GM23338 (cell line): ENCODE results near the gene HTR7. TPM values are rescaled to one million over a fixed set of nuclear protein-coding genes. Genes with fewer than 3 reads are reported as not detected.

Experiments used
- ATAC-seq: fragments of 200-7000 bp; cut with Tn5 transposase; 3 replicates; pipeline ENCODE4 v1.9.1; 2020
- DNase-seq: peaks from one replicate; pipeline ENCODE4 v3.0.0-alpha.2; 2015; ENCODE audit warnings: low spot score
- H2AFZ ChIP-seq: fragments of 200-600 bp; sonication (generic); 2 replicates; pipeline ENCODE4 v1.8.0; 2016; ENCODE audit warnings: antibody characterized with exemption, mild to moderate bottlenecking, moderate library complexity
- H3F3A ChIP-seq: fragments of 200-600 bp; sonication (generic); replicated peaks from 2 replicates; pipeline ENCODE4 v1.8.0; 2017; ENCODE audit warnings: antibody characterized with exemption, mixed run types, low read depth
- H3K27ac ChIP-seq: fragments of 200-600 bp; sonication (generic); 2 replicates; pipeline ENCODE4 v1.6.1; 2016; ENCODE audit warnings: low read depth
- H3K27me3 ChIP-seq: fragments of 200-600 bp; sonication (generic); 2 replicates; pipeline ENCODE4 v1.8.0; 2016; ENCODE audit warnings: mild to moderate bottlenecking, mixed run types, moderate library complexity; ENCODE audit not compliant: insufficient read depth
- H3K36me3 ChIP-seq: fragments of 200-600 bp; sonication (generic); 2 replicates; pipeline ENCODE4 v1.8.0; 2016; ENCODE audit warnings: mild to moderate bottlenecking; ENCODE audit not compliant: insufficient read depth
- H3K4me1 ChIP-seq: fragments of 200-600 bp; sonication (generic); 2 replicates; pipeline ENCODE4 v1.8.0; 2016; ENCODE audit warnings: mild to moderate bottlenecking, moderate library complexity; ENCODE audit not compliant: insufficient read depth
- H3K4me2 ChIP-seq: fragments of 200-600 bp; sonication (generic); 2 replicates; pipeline ENCODE4 v1.7.1; 2017; ENCODE audit warnings: mixed run types
- H3K4me3 ChIP-seq: fragments of 200-600 bp; sonication (generic); 2 replicates; pipeline ENCODE4 v1.6.1; 2016; ENCODE audit warnings: mixed run types
- H3K79me2 ChIP-seq: fragments of 200-600 bp; sonication (generic); replicated peaks from 2 replicates; pipeline ENCODE4 v1.8.0; 2017; ENCODE audit warnings: mild to moderate bottlenecking; ENCODE audit not compliant: insufficient read depth
- H3K9me2 ChIP-seq: fragments of 200-600 bp; sonication (generic); 2 replicates; pipeline ENCODE4 v1.8.0; 2017; ENCODE audit not compliant: insufficient read depth
- H4K20me1 ChIP-seq: fragments of 200-600 bp; sonication (generic); replicated peaks from 2 replicates; pipeline ENCODE4 v1.8.0; 2017; ENCODE audit warnings: mild to moderate bottlenecking; ENCODE audit not compliant: insufficient read depth
- H3K27ac Mint-ChIP-seq: 2 replicates; pipeline ENCODE4 v1.8.0; 2020; ENCODE audit warnings: inconsistent platforms, mild to moderate bottlenecking, moderate library complexity, mixed read lengths
- H3K27me3 Mint-ChIP-seq: 3 replicates; pipeline ENCODE4 v1.8.0; 2022; ENCODE audit warnings: low read depth, mild to moderate bottlenecking, moderate library complexity, mixed read lengths, inconsistent platforms; ENCODE audit not compliant: insufficient read depth, poor library complexity
- H3K36me3 Mint-ChIP-seq: 3 replicates; pipeline ENCODE4 v1.8.0; 2021; ENCODE audit warnings: low read depth, mild to moderate bottlenecking, inconsistent platforms, moderate library complexity, mixed read lengths
- H3K4me1 Mint-ChIP-seq: 3 replicates; pipeline ENCODE4 v1.8.0; 2020; ENCODE audit warnings: mild to moderate bottlenecking, inconsistent platforms, mixed read lengths
- H3K4me3 Mint-ChIP-seq: 3 replicates; pipeline ENCODE4 v1.8.0; 2021; ENCODE audit warnings: moderate library complexity, mild to moderate bottlenecking, inconsistent platforms, mixed read lengths
- H3K9me3 Mint-ChIP-seq: 3 replicates; pipeline ENCODE4 v1.8.0; 2020; ENCODE audit warnings: moderate library complexity, mild to moderate bottlenecking, inconsistent platforms, mixed read lengths
- CREB1 ChIP-seq: fragments of 250-450 bp; sonication (Bioruptor Pico); IDR thresholded peaks from 2 replicates; pipeline ENCODE4 v1.5.0; 2020; ENCODE audit warnings: low read depth, mild to moderate bottlenecking, moderate library complexity
- JUNB ChIP-seq: IDR thresholded peaks from one replicate; pipeline ENCODE4 v1.6.1; 2016; ENCODE audit warnings: antibody characterized with exemption; ENCODE audit not compliant: unreplicated experiment
- POLR2AphosphoS5 ChIP-seq: IDR thresholded peaks from 2 replicates; pipeline ENCODE4 v1.6.1; 2016; ENCODE audit warnings: antibody characterized with exemption, low read depth
- STAT1 ChIP-seq: IDR thresholded peaks from one replicate; pipeline ENCODE4 v1.6.1; 2016; ENCODE audit warnings: antibody characterized with exemption; ENCODE audit not compliant: unreplicated experiment
- polyA plus RNA-seq: library from polyadenylated mRNA; unstranded; fragments of >200 nt; fragmentation: Nextera tagmentation; extraction: Ambion mirVana; gene quantifications from 2 replicates; pipeline ENCODE4 v1.2.1, GENCODE V29; 2016
- total RNA-seq: library from RNA; depleted of rRNA; stranded (reverse); fragments of >200 nt; shearing (Covaris generic); gene quantifications from 2 replicates; pipeline ENCODE4 v1.2.3, GENCODE V29; 2014
- TF ChIP-seq, protein P1 (sequence below): IDR thresholded peaks from one replicate; pipeline ENCODE4 v1.6.1; 2018; ENCODE audit warnings: antibody characterized with exemption; ENCODE audit not compliant: unreplicated experiment
- TF ChIP-seq, protein P2 (sequence below), 2 experiments: fragments of 200-600 bp in 1 of 2; sonication (generic) in 1 of 2; conservative IDR thresholded peaks; 2 replicates each; pipeline versions ENCODE4 v1.5.1 to v1.6.1; 2016 to 2017; ENCODE audit warnings: antibody characterized with exemption in 2 of 2, low read depth in 2 of 2, mild to moderate bottlenecking in 2 of 2, moderate library complexity in 1 of 2

Gene HTR7
- total and polyA plus RNA-seq, 2 experiments from 2014 or later, result 7.0 to 42.2 TPM

GRCh38 chr10:90887555-90887954 lies 29.7 kb upstream of the HTR7 start:
- H3K4me3 Mint-ChIP-seq, result no peak overlapping the region
- H3K27me3 ChIP-seq, result no peaks in the 10 kb centered on the region
- peaks cover 31% of the 10 kb centered on the region for H3K36me3 ChIP-seq
- no peak for ATAC-seq
- H3K36me3 Mint-ChIP-seq, result peaks cover 52% of the 10 kb centered on the region
- TF ChIP-seq, protein P1, sequence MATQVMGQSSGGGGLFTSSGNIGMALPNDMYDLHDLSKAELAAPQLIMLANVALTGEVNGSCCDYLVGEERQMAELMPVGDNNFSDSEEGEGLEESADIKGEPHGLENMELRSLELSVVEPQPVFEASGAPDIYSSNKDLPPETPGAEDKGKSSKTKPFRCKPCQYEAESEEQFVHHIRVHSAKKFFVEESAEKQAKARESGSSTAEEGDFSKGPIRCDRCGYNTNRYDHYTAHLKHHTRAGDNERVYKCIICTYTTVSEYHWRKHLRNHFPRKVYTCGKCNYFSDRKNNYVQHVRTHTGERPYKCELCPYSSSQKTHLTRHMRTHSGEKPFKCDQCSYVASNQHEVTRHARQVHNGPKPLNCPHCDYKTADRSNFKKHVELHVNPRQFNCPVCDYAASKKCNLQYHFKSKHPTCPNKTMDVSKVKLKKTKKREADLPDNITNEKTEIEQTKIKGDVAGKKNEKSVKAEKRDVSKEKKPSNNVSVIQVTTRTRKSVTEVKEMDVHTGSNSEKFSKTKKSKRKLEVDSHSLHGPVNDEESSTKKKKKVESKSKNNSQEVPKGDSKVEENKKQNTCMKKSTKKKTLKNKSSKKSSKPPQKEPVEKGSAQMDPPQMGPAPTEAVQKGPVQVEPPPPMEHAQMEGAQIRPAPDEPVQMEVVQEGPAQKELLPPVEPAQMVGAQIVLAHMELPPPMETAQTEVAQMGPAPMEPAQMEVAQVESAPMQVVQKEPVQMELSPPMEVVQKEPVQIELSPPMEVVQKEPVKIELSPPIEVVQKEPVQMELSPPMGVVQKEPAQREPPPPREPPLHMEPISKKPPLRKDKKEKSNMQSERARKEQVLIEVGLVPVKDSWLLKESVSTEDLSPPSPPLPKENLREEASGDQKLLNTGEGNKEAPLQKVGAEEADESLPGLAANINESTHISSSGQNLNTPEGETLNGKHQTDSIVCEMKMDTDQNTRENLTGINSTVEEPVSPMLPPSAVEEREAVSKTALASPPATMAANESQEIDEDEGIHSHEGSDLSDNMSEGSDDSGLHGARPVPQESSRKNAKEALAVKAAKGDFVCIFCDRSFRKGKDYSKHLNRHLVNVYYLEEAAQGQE, result no peak
- no peak for TF ChIP-seq STAT1
- TF ChIP-seq, protein P2, sequence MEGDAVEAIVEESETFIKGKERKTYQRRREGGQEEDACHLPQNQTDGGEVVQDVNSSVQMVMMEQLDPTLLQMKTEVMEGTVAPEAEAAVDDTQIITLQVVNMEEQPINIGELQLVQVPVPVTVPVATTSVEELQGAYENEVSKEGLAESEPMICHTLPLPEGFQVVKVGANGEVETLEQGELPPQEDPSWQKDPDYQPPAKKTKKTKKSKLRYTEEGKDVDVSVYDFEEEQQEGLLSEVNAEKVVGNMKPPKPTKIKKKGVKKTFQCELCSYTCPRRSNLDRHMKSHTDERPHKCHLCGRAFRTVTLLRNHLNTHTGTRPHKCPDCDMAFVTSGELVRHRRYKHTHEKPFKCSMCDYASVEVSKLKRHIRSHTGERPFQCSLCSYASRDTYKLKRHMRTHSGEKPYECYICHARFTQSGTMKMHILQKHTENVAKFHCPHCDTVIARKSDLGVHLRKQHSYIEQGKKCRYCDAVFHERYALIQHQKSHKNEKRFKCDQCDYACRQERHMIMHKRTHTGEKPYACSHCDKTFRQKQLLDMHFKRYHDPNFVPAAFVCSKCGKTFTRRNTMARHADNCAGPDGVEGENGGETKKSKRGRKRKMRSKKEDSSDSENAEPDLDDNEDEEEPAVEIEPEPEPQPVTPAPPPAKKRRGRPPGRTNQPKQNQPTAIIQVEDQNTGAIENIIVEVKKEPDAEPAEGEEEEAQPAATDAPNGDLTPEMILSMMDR (conservative IDR thresholded peaks at IDR 0.05; ENCODE audit: low read depth in 2 of 2), result no peak
- no peak for DNase-seq
- peaks cover 2% of the 10 kb centered on the region; the same call in 1 of the 3 replicates for H3K4me1 Mint-ChIP-seq
- H3K27me3 Mint-ChIP-seq, result peaks cover 2% of the 10 kb centered on the region
- no peak overlapping the region for H3K27ac Mint-ChIP-seq
- no peaks in the 10 kb centered on the region for H3K9me3 Mint-ChIP-seq
- H3K27ac ChIP-seq, result no peak overlapping the region
- H3K9me2 ChIP-seq, result no peaks in the 10 kb centered on the region
- H3F3A ChIP-seq, result no peaks in the 10 kb centered on the region
- no peaks in the 10 kb centered on the region for H3K79me2 ChIP-seq
- H4K20me1 ChIP-seq, result peaks cover 18% of the 10 kb centered on the region; the same call in 1 of the 2 replicates
- H3K4me3 ChIP-seq, result no peak overlapping the region
- no peaks in the 10 kb centered on the region for H3K4me1 ChIP-seq
- H3K4me2 ChIP-seq, result no peak overlapping the region
- no peak overlapping the region for H2AFZ ChIP-seq

DNA sequence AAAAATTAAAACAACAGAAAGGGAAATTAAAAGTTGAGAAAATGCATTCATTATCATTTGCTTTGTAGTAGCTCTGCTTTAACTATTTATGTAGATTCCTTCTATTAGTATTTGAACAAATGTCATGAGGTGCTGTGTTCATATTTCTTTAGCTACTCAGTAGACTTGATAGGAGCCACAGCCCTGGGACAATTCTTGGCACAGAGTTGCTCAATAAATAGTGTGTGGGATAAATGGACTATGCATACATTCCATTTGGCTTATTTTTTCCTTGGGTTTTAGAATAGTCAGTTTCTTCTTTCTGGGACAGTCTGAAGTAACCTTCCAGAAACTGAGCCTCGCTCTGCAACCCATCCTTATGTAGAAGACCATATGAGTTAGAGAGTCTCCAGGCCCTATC lies 27.3 kb upstream of the HTR7 start:
- H2AFZ ChIP-seq, result no peak overlapping the region
- no peaks in the 10 kb centered on the region for H3K9me3 Mint-ChIP-seq
- H3K36me3 ChIP-seq, result peaks cover 35% of the 10 kb centered on the region
- no peak overlapping the region for H3K4me3 Mint-ChIP-seq
- no peaks in the 10 kb centered on the region for H3K79me2 ChIP-seq
- H3K27ac Mint-ChIP-seq, result no peak overlapping the region
- H3K4me1 ChIP-seq, result no peaks in the 10 kb centered on the region
- peaks cover 59% of the 10 kb centered on the region for H3K36me3 Mint-ChIP-seq
- H3K27me3 Mint-ChIP-seq, result peaks cover 2% of the 10 kb centered on the region
- no peak for DNase-seq
- no peaks in the 10 kb centered on the region for H3F3A ChIP-seq
- H3K4me2 ChIP-seq, result no peak overlapping the region
- H3K27me3 ChIP-seq, result no peaks in the 10 kb centered on the region
- peaks cover 20% of the 10 kb centered on the region for H4K20me1 ChIP-seq
- no peaks in the 10 kb centered on the region for H3K9me2 ChIP-seq
- ATAC-seq, result no peak
- H3K4me1 Mint-ChIP-seq, result no peaks in the 10 kb centered on the region
- no peak overlapping the region for H3K4me3 ChIP-seq
- H3K27ac ChIP-seq, result no peak overlapping the region
- TF ChIP-seq STAT1 (no peak), CREB1 (no peak), POLR2AphosphoS5 (no peak), JUNB (no peak)
- TF ChIP-seq, protein P2 (conservative IDR thresholded peaks at IDR 0.05; ENCODE audit: low read depth in 2 of 2), result no peak
- TF ChIP-seq, protein P1, result no peak
